Vagina (tissue), 2 donors: ENCODE data around the gene CLTB. TPM values are rescaled to one million over a fixed set of nuclear protein-coding genes. Genes with fewer than 3 reads are reported as not detected.

Experiments used
- DNase-seq, 2 donors: peaks; one replicate each; pipeline ENCODE4 v3.0.0-alpha.2; 2017; ENCODE audit errors: extremely low spot score in 2 of 2
- H3K27ac ChIP-seq: fragments of 200-600 bp; sonication (generic); one replicate; pipeline ENCODE4 v1.5.1; 2019
- H3K27me3 ChIP-seq: fragments of 200-600 bp; sonication (generic); one replicate; pipeline ENCODE4 v1.5.1; 2019
- H3K36me3 ChIP-seq, 2 donors: fragments of 200-600 bp; sonication (generic); one replicate each; pipeline ENCODE4 v1.5.1; 2017 to 2019
- H3K4me1 ChIP-seq: fragments of 200-600 bp; sonication (generic); one replicate; pipeline ENCODE4 v1.5.1; 2019
- H3K4me3 ChIP-seq, 2 donors: fragments of 200-600 bp; sonication (generic); 1 replicate in 1 of 2; 2 replicates in 1 of 2; pipeline ENCODE4 v1.5.1; 2016 to 2019
- H3K9me3 ChIP-seq: fragments of 200-600 bp; sonication (generic); one replicate; pipeline ENCODE4 v1.5.1; 2019
- CTCF ChIP-seq, 3 experiments: fragments of 450-650 bp in 2 of 3; fragments of 200-600 bp in 1 of 3; sonication (generic) in 1 of 3; IDR thresholded peaks; one replicate each; pipeline ENCODE4 v1.5.1; 2017 to 2019; ENCODE audit warnings: antibody characterized with exemption in 3 of 3, mild to moderate bottlenecking in 2 of 3, moderate library complexity in 2 of 3
- POLR2A ChIP-seq, 2 donors: fragments of 450-650 bp; IDR thresholded peaks; one replicate each; pipeline ENCODE4 v1.6.1; 2017; ENCODE audit warnings: antibody characterized with exemption in 2 of 2, mild to moderate bottlenecking in 2 of 2, moderate library complexity in 2 of 2
- POLR2AphosphoS5 ChIP-seq, 2 donors: sonication (generic); formaldehyde crosslinking; IDR thresholded peaks; one replicate each; pipeline ENCODE4 v1.9.0; 2017; ENCODE audit warnings: antibody characterized with exemption in 2 of 2, mild to moderate bottlenecking in 2 of 2, low read depth in 1 of 2; ENCODE audit not compliant: insufficient read depth in 1 of 2
- intact Hi-C: fragments of 100-400 bp; cut with DNase I; formaldehyde crosslinking; loops from one replicate; pipeline ENCODE4 v1.15.1; 2023
- total RNA-seq: library from RNA; depleted of rRNA; stranded (reverse); fragments of >200 nt; gene quantifications from one replicate; pipeline ENCODE4 v1.2.3, GENCODE V29; 2016

The CLTB gene
- total RNA-seq, 1 donor from 2014 or later, result 254 TPM

- H3K36me3 ChIP-seq, result peaks cover 0 to 67% of the 10 kb centered on the region in 2 donors
- no peaks in the 10 kb centered on the region for H3K27me3 ChIP-seq
- H3K4me3 ChIP-seq, result no peak overlapping the region
- H3K9me3 ChIP-seq, result no peaks in the 10 kb centered on the region
- intact Hi-C loops, result no loop called here
- H3K4me1 ChIP-seq, result no peaks in the 10 kb centered on the region
- no peak for TF ChIP-seq POLR2A (IDR thresholded peaks at IDR 0.05)
- no peak for TF ChIP-seq CTCF (IDR thresholded peaks at IDR 0.05)
- no peak for TF ChIP-seq POLR2AphosphoS5 (IDR thresholded peaks at IDR 0.05; ENCODE audit: insufficient read depth in 1 of 2, low read depth in 1 of 2)
- H3K27ac ChIP-seq, result no peak overlapping the region
- DNase-seq, result no peak
These were observed 21.3 kb downstream of the CLTB start for GRCh38 chr5:176394881-176395675.

GRCh38 chr5:176394096-176394495 is 22.2 kb downstream of the CLTB start:
- peaks cover 8% of the 10 kb centered on the region for H3K4me1 ChIP-seq
- DNase-seq, result no peak
- no peak overlapping the region for H3K4me3 ChIP-seq
- intact Hi-C loops, result no loop called here
- H3K9me3 ChIP-seq, result no peaks in the 10 kb centered on the region
- no peaks in the 10 kb centered on the region for H3K27me3 ChIP-seq
- no peak for TF ChIP-seq POLR2AphosphoS5 (IDR thresholded peaks at IDR 0.05; ENCODE audit: insufficient read depth in 1 of 2, low read depth in 1 of 2)
- TF ChIP-seq POLR2A (IDR thresholded peaks at IDR 0.05), result no peak
- no peak for TF ChIP-seq CTCF (IDR thresholded peaks at IDR 0.05)
- no peak overlapping the region for H3K27ac ChIP-seq
- H3K36me3 ChIP-seq, result peaks cover 0 to 63% of the 10 kb centered on the region in 2 donors

- Histone ChIP-seq H3K4me3 (no peak overlapping the region), H3K27me3 (no peaks in the 10 kb centered on the region), H3K9me3 (no peaks in the 10 kb centered on the region), H3K36me3 (peaks cover 0 to 58% of the 10 kb centered on the region in 2 donors), H3K27ac (no peak overlapping the region), H3K4me1 (peaks cover 14% of the 10 kb centered on the region)
- TF ChIP-seq POLR2A (IDR thresholded peaks at IDR 0.05) (no peak), POLR2AphosphoS5 (IDR thresholded peaks at IDR 0.05; ENCODE audit: insufficient read depth in 1 of 2, low read depth in 1 of 2) (peak in 1 of 2 donors; percentile 17)
- intact Hi-C loops, result no loop called here
- DNase-seq, result no peak
These were observed 23.8 kb downstream of the CLTB start for GRCh38 chr5:176392526-176392925.

- Histone ChIP-seq H3K4me1 (peaks cover 19% of the 10 kb centered on the region), H3K36me3 (peaks cover 0 to 56% of the 10 kb centered on the region in 2 donors), H3K9me3 (no peaks in the 10 kb centered on the region), H3K27me3 (no peaks in the 10 kb centered on the region), H3K4me3 (no peak overlapping the region), H3K27ac (no peak overlapping the region)
- DNase-seq, result no peak
- no peak for TF ChIP-seq POLR2A (IDR thresholded peaks at IDR 0.05)
- no peak for TF ChIP-seq POLR2AphosphoS5 (IDR thresholded peaks at IDR 0.05; ENCODE audit: insufficient read depth in 1 of 2, low read depth in 1 of 2)
- no peak for TF ChIP-seq CTCF (IDR thresholded peaks at IDR 0.05)
- intact Hi-C loops, result no loop called here
These were observed 24.3 kb downstream of the CLTB start for GRCh38 chr5:176391999-176392398.

- no peak for TF ChIP-seq POLR2AphosphoS5 (IDR thresholded peaks at IDR 0.05; ENCODE audit: insufficient read depth in 1 of 2, low read depth in 1 of 2)
- TF ChIP-seq CTCF (IDR thresholded peaks at IDR 0.05), result no peak
- Histone ChIP-seq H3K9me3 (no peaks in the 10 kb centered on the region), H3K4me1 (peaks cover 24% of the 10 kb centered on the region)
These were observed 24.9 kb downstream of the CLTB start for GRCh38 chr5:176391479-176391878.

More at GRCh38 chr5:176391479-176391878, 24.9 kb downstream of the CLTB start:
- H3K27ac ChIP-seq, result no peak overlapping the region
- H3K4me3 ChIP-seq, result no peak overlapping the region
- H3K27me3 ChIP-seq, result no peaks in the 10 kb centered on the region
- H3K36me3 ChIP-seq, result peaks cover 0 to 51% of the 10 kb centered on the region in 2 donors
- DNase-seq, result no peak
- intact Hi-C loops, result no loop called here
